ENCODE measurements around the gene ATP8B4.

Gene ATP8B4

DNA sequence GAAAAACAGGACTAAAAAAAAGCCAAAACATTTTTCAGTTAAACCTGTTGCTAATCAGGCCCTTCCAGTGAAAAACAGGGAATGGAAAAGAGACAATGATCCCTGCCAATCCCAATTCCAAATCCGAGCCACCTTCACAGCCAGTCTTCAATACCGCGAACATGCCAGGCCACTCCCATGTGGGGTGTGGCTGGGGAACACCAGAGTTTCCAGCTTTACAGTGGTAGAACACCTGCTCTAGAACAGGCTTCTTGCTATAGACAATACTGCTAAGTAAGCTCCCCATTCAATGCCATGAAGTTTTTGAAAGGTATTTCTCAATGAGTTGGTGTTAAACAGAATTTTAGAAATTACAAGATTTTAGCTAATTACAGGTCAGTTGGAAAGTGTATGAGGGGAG, 228.3 kb downstream of the ATP8B4 start:
- no peaks in the 10 kb centered on the region for H3K79me2 ChIP-seq (ENCODE audit: insufficient read depth, low read length)

DNA sequence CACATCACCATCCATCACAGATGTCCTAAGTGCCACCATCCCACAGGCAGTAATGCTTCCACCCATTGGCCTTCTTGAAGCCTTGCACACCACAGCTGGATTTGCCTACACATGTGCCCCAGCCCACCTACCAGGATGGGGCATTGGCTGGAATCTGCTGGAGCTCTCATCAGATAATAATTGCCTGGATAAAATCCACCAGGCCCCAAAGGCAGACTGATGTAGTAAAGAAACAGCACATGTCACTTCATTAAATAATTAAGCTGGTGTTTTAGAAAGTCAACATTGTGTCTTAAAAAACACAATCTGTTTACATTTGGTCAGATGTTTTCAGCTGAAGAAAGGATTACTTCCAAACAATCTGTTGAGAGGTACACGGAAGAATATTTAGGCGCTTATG, 229.5 kb downstream of the ATP8B4 start:
- H2AFZ ChIP-seq (ENCODE audit: low read depth, low read length, severe bottlenecking) = no peak overlapping the region
- H3K4me2 ChIP-seq (ENCODE audit: low read depth, low read length, poor library complexity, severe bottlenecking) = no peak overlapping the region
- no peak overlapping the region for H3K4me3 ChIP-seq (ENCODE audit: insufficient read depth, low read length, poor library complexity, severe bottlenecking)
- no peak overlapping the region for H3K9ac ChIP-seq (ENCODE audit: low read length)
- no peak overlapping the region for H3K27ac ChIP-seq (ENCODE audit: low read depth, low read length)
- no peaks in the 10 kb centered on the region for H4K20me1 ChIP-seq (ENCODE audit: low read depth, low read length)
- H3F3A ChIP-seq (ENCODE audit: insufficient read depth) = no peaks in the 10 kb centered on the region
- H3K36me3 ChIP-seq (ENCODE audit: low read length) = no peaks in the 10 kb centered on the region
- no peaks in the 10 kb centered on the region for H3K79me2 ChIP-seq (ENCODE audit: insufficient read depth, low read length)
- H3K9me3 ChIP-seq (ENCODE audit: insufficient read depth, low read length) = no peaks in the 10 kb centered on the region
- no peak for TF ChIP-seq EZH2phosphoT487 (conservative IDR thresholded peaks at IDR 0.05; ENCODE audit: low read length)
- TF ChIP-seq, protein P1, sequence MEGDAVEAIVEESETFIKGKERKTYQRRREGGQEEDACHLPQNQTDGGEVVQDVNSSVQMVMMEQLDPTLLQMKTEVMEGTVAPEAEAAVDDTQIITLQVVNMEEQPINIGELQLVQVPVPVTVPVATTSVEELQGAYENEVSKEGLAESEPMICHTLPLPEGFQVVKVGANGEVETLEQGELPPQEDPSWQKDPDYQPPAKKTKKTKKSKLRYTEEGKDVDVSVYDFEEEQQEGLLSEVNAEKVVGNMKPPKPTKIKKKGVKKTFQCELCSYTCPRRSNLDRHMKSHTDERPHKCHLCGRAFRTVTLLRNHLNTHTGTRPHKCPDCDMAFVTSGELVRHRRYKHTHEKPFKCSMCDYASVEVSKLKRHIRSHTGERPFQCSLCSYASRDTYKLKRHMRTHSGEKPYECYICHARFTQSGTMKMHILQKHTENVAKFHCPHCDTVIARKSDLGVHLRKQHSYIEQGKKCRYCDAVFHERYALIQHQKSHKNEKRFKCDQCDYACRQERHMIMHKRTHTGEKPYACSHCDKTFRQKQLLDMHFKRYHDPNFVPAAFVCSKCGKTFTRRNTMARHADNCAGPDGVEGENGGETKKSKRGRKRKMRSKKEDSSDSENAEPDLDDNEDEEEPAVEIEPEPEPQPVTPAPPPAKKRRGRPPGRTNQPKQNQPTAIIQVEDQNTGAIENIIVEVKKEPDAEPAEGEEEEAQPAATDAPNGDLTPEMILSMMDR (IDR thresholded peaks at IDR 0.05; ENCODE audit: insufficient read depth, low read length, poor library complexity, severe bottlenecking) = no peak
- no peaks in the 10 kb centered on the region for H3K9me2 ChIP-seq (replicated peaks; ENCODE audit: insufficient read depth, low read length)
- H3K27me3 ChIP-seq (ENCODE audit: low read length) = no peaks in the 10 kb centered on the region

More for the DNA sequence above, 228.3 kb downstream of the ATP8B4 start:
- no peaks in the 10 kb centered on the region for H3K9me2 ChIP-seq (replicated peaks; ENCODE audit: insufficient read depth, low read length)
- H3K27me3 ChIP-seq (ENCODE audit: low read length) = no peaks in the 10 kb centered on the region
- H4K20me1 ChIP-seq (ENCODE audit: low read depth, low read length) = no peaks in the 10 kb centered on the region
- no peak overlapping the region for H3K4me2 ChIP-seq (ENCODE audit: low read depth, low read length, poor library complexity, severe bottlenecking)
- H3K9me3 ChIP-seq (ENCODE audit: insufficient read depth, low read length) = no peaks in the 10 kb centered on the region
- no peaks in the 10 kb centered on the region for H3K36me3 ChIP-seq (ENCODE audit: low read length)
- no peak for TF ChIP-seq EZH2phosphoT487 (conservative IDR thresholded peaks at IDR 0.05; ENCODE audit: low read length)
- TF ChIP-seq, protein P1 (IDR thresholded peaks at IDR 0.05; ENCODE audit: insufficient read depth, low read length, poor library complexity, severe bottlenecking) = no peak
- H3K4me3 ChIP-seq (ENCODE audit: insufficient read depth, low read length, poor library complexity, severe bottlenecking) = no peak overlapping the region
- H3K27ac ChIP-seq (ENCODE audit: low read depth, low read length) = no peak overlapping the region
- no peaks in the 10 kb centered on the region for H3F3A ChIP-seq (ENCODE audit: insufficient read depth)
- H3K9ac ChIP-seq (ENCODE audit: low read length) = no peak overlapping the region
- no peak overlapping the region for H2AFZ ChIP-seq (ENCODE audit: low read depth, low read length, severe bottlenecking)

DNA sequence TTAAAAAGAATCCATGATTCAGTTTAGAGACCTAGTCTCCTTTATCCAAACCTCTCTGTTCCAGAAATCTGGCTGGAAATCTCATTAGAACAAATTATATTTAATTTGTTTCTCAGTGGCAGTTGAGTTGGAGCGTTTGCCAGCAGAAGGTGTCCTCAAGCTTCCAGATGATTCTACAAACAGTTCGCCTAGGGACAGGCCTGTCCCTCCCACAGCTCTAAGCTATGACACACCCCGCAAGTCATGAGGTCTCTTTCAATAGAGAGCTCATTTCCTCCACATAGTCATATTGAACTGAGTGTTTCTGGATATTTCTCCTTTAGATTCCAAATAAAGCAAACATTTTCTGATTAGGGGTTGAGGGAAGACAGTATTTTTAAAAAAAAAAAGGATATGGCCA, 230.3 kb downstream of the ATP8B4 start:
- Histone ChIP-seq H3K4me3 (ENCODE audit: insufficient read depth, low read length, poor library complexity, severe bottlenecking) (no peak overlapping the region), H3K27ac (ENCODE audit: low read depth, low read length) (no peak overlapping the region), H3K9ac (ENCODE audit: low read length) (no peak overlapping the region), H4K20me1 (ENCODE audit: low read depth, low read length) (no peaks in the 10 kb centered on the region), H3F3A (ENCODE audit: insufficient read depth) (no peaks in the 10 kb centered on the region), H3K79me2 (ENCODE audit: insufficient read depth, low read length) (no peaks in the 10 kb centered on the region), H3K9me3 (ENCODE audit: insufficient read depth, low read length) (no peaks in the 10 kb centered on the region), H3K9me2 (replicated peaks; ENCODE audit: insufficient read depth, low read length) (no peaks in the 10 kb centered on the region), H3K27me3 (ENCODE audit: low read length) (no peaks in the 10 kb centered on the region), H2AFZ (ENCODE audit: low read depth, low read length, severe bottlenecking) (no peak overlapping the region), H3K4me2 (ENCODE audit: low read depth, low read length, poor library complexity, severe bottlenecking) (no peak overlapping the region), H3K36me3 (ENCODE audit: low read length) (no peaks in the 10 kb centered on the region)
- TF ChIP-seq EZH2phosphoT487 (conservative IDR thresholded peaks at IDR 0.05; ENCODE audit: low read length) = no peak
- TF ChIP-seq, protein P1 (IDR thresholded peaks at IDR 0.05; ENCODE audit: insufficient read depth, low read length, poor library complexity, severe bottlenecking) = no peak

Data from SU-DHL-6 (cell line).